Measurements from ENCODE around the gene DEFB123. TPM values are rescaled to one million over a fixed set of nuclear protein-coding genes. Genes with fewer than 3 reads are reported as not detected.
A peak's percentile ranks its signal among the peaks of the same experiment; 100 is the strongest.

The DEFB123 gene
- total and polyA plus RNA-seq, 9 of the 15 experiments (the other 6 are each of a cell fraction or from before 2014, with no cell fraction given), result not detected

DNA sequence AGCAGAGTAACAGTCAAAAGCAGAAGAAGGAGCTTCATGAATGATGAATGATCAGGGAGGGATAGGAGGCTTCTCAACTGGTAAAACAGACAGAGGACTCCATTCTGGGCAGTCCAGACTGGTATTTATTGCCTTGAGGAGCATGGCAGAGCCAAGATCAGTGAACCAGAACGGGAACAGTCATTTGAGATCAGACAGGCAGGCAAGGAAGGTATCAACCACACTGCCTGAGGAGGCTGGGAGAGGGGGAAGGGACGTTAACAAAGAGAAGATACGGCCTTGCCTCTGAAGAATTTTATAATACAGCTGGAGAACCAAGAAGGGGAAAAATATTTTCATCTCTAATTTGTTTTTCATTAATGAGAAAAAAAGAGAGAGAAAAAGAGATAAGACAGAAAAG is 34.3 kb upstream of the DEFB123 start, which contains the start of gene DEFB121:
DEFB121 (minus strand) TSS at position 101 of the 400 bp plus-strand sequence; CDS start at position 38, 63 bp downstream.
- no peaks in the 10 kb centered on the region for H3K4me1 ChIP-seq (replicated peaks in 1 of 2; ENCODE audit: control insufficient read depth in 2 of 2, insufficient read depth in 2 of 2, low read length in 2 of 2)
- no peaks in the 10 kb centered on the region for H3K36me3 ChIP-seq (ENCODE audit: control insufficient read depth, insufficient read depth, low read length)
- no peaks in the 10 kb centered on the region for H4K20me1 ChIP-seq (replicated peaks; ENCODE audit: control insufficient read depth, insufficient read depth, low read length)
- POLR2A ChIA-PET, result interaction anchor here (0.5 to 0.8 kb wide), 3 partner anchors 77 to 1246 kb away, joined by 3 to 4 read pairs (median 3); no protein-coding TSS in a partner anchor
- H2AFZ ChIP-seq (ENCODE audit: low read depth, low read length), result no peak within 1 kb of the TSS
- no peaks in the 10 kb centered on the region for H3K27me3 ChIP-seq (ENCODE audit: control insufficient read depth in 2 of 2, insufficient read depth in 2 of 2, low read length in 2 of 2)
- intact Hi-C loops (cut with micrococcal nuclease), result no loop called here
- H3K4me3 ChIP-seq, result no peak within 1 kb of the TSS
- ATAC-seq (no peak), FAIRE-seq (no peak), DNase-seq (ENCODE audit: extremely low read depth in 1 of 4, low spot score in 3 of 4) (no peak)
- TF ChIP-seq SMARCE1 (IDR thresholded peaks at IDR 0.05) (no peak), SNIP1 (IDR thresholded peaks at IDR 0.05; ENCODE audit: low read depth) (no peak)
- no peak within 1 kb of the TSS for H3K27ac ChIP-seq (ENCODE audit: extremely low read depth, low read depth, low read length)
- no peak within 1 kb of the TSS for H3K4me2 ChIP-seq (ENCODE audit: insufficient read depth, low read length)
- in situ Hi-C loops (cut with MboI), result no loop called here
- H3K9me1 ChIP-seq (ENCODE audit: control insufficient read depth, insufficient read depth, low read length), result no peaks in the 10 kb centered on the region
- BruUV-seq (replicated peaks), result no TSS peak
- H3K9me3 ChIP-seq (replicated peaks; ENCODE audit: control insufficient read depth, insufficient read depth, low read depth, low read length), result no peaks in the 10 kb centered on the region
- H3K9ac ChIP-seq (ENCODE audit: insufficient read depth in 1 of 2, low read depth in 2 of 2, low read length in 2 of 2), result no peak within 1 kb of the TSS
- H3K79me2 ChIP-seq (ENCODE audit: control insufficient read depth, insufficient read depth, low read length), result no peaks in the 10 kb centered on the region
- CTCF ChIA-PET (ENCODE audit: low intra/inter-chr PET ratio), result no interaction called here
- 4% methylated on average over 3 of the region's 3 CpGs for WGBS (ENCODE audit: insufficient coverage, low coverage, missing lambda C conversion rate)

- ATAC-seq (no peak), DNase-seq (ENCODE audit: extremely low read depth in 1 of 4, low spot score in 3 of 4) (no peak), FAIRE-seq (no peak)
- intact Hi-C loops (cut with micrococcal nuclease) (loop anchor here (5.0 kb wide), 1 partner anchor 92 kb away; no protein-coding TSS in a partner anchor), in situ Hi-C loops (cut with MboI) (no loop called here)
- no peaks in the 10 kb centered on the region for H4K20me1 ChIP-seq (replicated peaks; ENCODE audit: control insufficient read depth, insufficient read depth, low read length)
- H3K27ac ChIP-seq (ENCODE audit: extremely low read depth, low read depth, low read length), result no peak overlapping the region
- TF ChIP-seq ZNF146 (CRISPR knock-in tag; IDR thresholded peaks at IDR 0.05; ENCODE audit: unreplicated experiment) (peak; percentile 72), ZNF589 (CRISPR knock-in tag; IDR thresholded peaks at IDR 0.05; ENCODE audit: low read depth) (no peak)
- H3K9me1 ChIP-seq (ENCODE audit: control insufficient read depth, insufficient read depth, low read length), result no peaks in the 10 kb centered on the region
- BruUV-seq (replicated peaks), result no TSS peak
- H3K36me3 ChIP-seq (ENCODE audit: control insufficient read depth, insufficient read depth, low read length), result no peaks in the 10 kb centered on the region
- 0% methylated on average over 1 of the region's 1 CpG for WGBS (ENCODE audit: insufficient coverage, low coverage, missing lambda C conversion rate)
- H3K79me2 ChIP-seq (ENCODE audit: control insufficient read depth, insufficient read depth, low read length), result no peaks in the 10 kb centered on the region
- ChIA-PET CTCF (ENCODE audit: low intra/inter-chr PET ratio) (no interaction called here), POLR2A (no interaction called here)
- H3K4me1 ChIP-seq (replicated peaks in 1 of 2; ENCODE audit: control insufficient read depth in 2 of 2, insufficient read depth in 2 of 2, low read length in 2 of 2), result no peaks in the 10 kb centered on the region
- H3K4me2 ChIP-seq (ENCODE audit: insufficient read depth, low read length), result no peak overlapping the region
- no peak overlapping the region for H2AFZ ChIP-seq (ENCODE audit: low read depth, low read length)
- H3K4me3 ChIP-seq, result no peak overlapping the region
- H3K9ac ChIP-seq (ENCODE audit: insufficient read depth in 1 of 2, low read depth in 2 of 2, low read length in 2 of 2), result no peak overlapping the region
- H3K27me3 ChIP-seq (ENCODE audit: control insufficient read depth in 2 of 2, insufficient read depth in 2 of 2, low read length in 2 of 2), result no peaks in the 10 kb centered on the region; a peak in 1 of 5 replicates
- no peaks in the 10 kb centered on the region for H3K9me3 ChIP-seq (replicated peaks; ENCODE audit: control insufficient read depth, insufficient read depth, low read depth, low read length)
Observed at GRCh38 chr20:31410011-31410410, 30.4 kb upstream of the DEFB123 start.

Measured in K562 (cell line).